GM19395 (cell line): ENCODE data around the gene TCF4.

Source experiments
- ATAC-seq: cut with Tn5 transposase; IDR thresholded peaks from one replicate; pipeline ENCODE4 v1.9.1; 2021; ENCODE audit warnings: mild to moderate bottlenecking, moderate library complexity; ENCODE audit not compliant: unreplicated experiment

Gene TCF4

GRCh38 chr18:55588111-55588869 is at the start of gene TCF4:
Gene TCF4 (minus strand): TSS chr18:55588192. CDS start chr18:55587116, 1,076 bp downstream.
- ATAC-seq: peak; percentile 27

- ATAC-seq: no peak
Measured at GRCh38 chr18:55637204-55637603, 49.2 kb upstream of the TCF4 start.

- ATAC-seq: no peak
Measured at GRCh38 chr18:55635439-55635838, 47.4 kb upstream of the TCF4 start.

GRCh38 chr18:55634545-55634944 is 46.6 kb upstream of the TCF4 start:
- ATAC-seq: no peak

DNA sequence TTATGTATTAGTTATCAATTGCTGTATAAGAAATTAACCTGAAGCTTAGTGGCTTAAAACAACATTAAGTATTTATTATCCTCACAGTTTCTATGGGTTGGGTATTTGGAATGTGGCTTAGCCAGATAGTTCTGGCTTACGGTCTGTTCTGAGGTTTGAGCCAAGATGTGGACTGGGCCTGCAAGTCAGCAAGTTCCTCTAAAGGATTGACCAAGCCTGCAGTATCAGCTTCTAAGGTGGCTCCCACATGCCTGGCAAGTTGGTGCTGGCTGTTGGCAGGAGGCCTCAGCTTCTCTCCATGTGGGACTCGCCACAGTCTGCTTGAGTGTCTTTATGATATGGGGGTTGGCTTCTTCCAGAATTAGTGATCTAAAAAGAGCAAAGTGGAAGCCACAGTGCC is 45.0 kb upstream of the TCF4 start:
- ATAC-seq: no peak

- no peak for ATAC-seq
Measured at GRCh38 chr18:55629133-55629532, 41.1 kb upstream of the TCF4 start.

DNA sequence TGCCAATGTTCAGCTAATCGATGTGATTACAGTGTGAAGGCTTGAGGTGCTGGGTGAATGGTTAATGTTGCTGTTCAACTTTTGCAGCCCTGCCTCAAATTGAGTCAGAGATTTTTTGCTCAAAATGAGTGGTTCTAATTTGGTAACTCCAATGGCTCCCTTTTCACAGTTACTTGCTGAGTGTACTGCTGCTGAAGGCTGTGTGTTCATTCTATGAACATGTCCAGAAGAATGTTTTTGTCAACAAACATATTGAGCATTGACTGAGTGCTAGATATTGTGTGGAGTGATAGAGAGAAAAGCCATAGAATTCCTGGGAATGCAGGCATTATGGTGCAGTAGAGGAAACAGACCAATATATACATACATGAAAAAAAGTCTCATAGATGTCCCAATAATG is 39.0 kb upstream of the TCF4 start:
- no peak for ATAC-seq

GRCh38 chr18:55625901-55626300 is 37.9 kb upstream of the TCF4 start:
- no peak for ATAC-seq

- ATAC-seq: no peak
Measured at GRCh38 chr18:55623626-55624025, 35.6 kb upstream of the TCF4 start.

- ATAC-seq: no peak
Measured at GRCh38 chr18:55610506-55610905, 22.5 kb upstream of the TCF4 start.

GRCh38 chr18:55609160-55609825 is 21.3 kb upstream of the TCF4 start:
- no peak for ATAC-seq

DNA sequence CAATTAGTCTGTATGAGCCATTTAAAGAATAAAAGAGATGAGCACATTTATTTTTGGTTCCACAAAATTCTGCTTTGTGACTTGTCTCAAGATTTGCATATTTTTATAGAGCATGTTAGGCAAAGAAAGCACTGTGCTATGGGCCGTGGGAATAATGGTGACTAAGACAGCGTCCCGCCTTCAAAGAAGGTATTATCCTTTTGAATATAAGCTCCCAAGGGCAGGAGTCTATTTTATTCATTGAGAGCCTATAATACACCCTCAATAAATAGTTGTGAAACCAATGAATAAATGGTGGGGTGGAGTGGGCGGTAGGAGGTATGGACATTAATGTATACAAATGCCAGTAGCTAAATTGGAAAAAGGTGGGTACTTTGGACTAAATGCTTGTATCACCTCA is 20.5 kb upstream of the TCF4 start:
- no peak for ATAC-seq

- no peak for ATAC-seq
Measured at GRCh38 chr18:55607773-55608172, 19.8 kb upstream of the TCF4 start.

GRCh38 chr18:55605733-55606338 is 17.8 kb upstream of the TCF4 start:
- peak; percentile 86 for ATAC-seq

- ATAC-seq: no peak
Measured at GRCh38 chr18:55603775-55604174, 15.8 kb upstream of the TCF4 start.

GRCh38 chr18:55593888-55594287 is 5.9 kb upstream of the TCF4 start:
- ATAC-seq: no peak

DNA sequence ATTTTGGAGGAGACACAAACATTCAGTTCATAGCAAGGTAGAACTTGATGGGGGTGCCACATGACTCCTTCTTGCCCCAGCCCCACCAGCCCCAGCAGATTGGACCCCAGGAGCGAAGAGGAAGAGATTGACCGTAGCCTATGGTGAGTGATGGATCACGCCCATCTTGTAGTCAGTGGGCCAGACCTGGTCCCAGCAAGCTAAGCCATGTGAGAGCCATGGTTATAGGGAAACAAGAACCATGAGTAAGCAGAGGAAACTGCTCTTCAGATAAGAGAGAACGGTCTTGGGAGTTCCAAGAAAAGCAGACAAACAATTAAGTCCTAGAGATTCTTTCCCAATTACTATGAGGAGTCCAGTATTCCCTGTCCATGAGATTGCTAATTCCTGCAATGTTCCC is 4.6 kb upstream of the TCF4 start:
- ATAC-seq: no peak

- ATAC-seq: no peak
Measured at GRCh38 chr18:55592106-55592505, 4.1 kb upstream of the TCF4 start.

- peak; percentile 79 for ATAC-seq
Measured at GRCh38 chr18:55589625-55590291, 1.8 kb upstream of the TCF4 start.

DNA sequence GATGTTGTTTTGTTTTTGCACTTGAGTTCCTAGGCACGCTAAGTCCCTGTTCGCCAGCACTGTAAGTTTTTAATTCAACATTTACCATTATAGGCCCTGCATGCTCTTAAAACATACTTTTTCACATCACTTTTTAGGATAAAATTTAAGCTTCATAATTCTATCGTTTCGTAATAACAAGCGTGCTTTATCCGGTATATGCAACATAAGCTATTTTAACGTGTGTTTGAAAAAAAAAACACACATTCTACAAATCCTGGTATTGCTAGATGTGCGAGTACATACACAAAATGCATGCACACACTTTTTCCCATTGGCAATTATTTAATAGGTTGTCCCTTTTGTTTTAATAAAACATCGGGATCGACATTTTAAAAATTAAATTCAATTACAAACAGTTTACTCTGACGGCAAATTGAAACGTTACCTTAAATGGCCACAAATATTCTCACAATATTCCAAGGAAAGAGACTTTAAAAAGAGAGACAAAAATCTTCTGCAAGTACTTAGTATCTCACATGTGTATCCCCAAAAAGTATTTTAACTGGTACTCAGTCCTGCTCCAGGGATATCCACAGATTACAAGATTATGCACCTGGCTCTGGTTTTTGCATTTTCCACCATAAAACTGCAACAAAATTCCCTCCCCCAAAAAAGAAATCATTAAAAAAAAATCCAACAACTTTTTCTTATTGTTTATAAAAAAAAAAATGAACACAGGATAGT is 1.0 kb upstream of the TCF4 start:
- ATAC-seq: no peak
